Measurements from ENCODE around the gene BTNL9. TPM values are rescaled to one million over a fixed set of nuclear protein-coding genes. Genes with fewer than 3 reads are reported as not detected.

The BTNL9 gene
- total RNA-seq, 1 donor from 2014 or later = 99.8 TPM

GRCh38 chr5:181051841-181052671, 12.0 kb downstream of the BTNL9 start:
- peaks cover 8% of the 10 kb centered on the region for H3K4me1 ChIP-seq
- intact Hi-C loops (cut with DNase I) = no loop called here
- H3K27me3 ChIP-seq = peaks cover 77% of the 10 kb centered on the region
- H3K27ac ChIP-seq = no peak overlapping the region
- ATAC-seq (no peak), DNase-seq (no peak)
- H3K36me3 ChIP-seq = no peaks in the 10 kb centered on the region
- peak overlapping the region; percentile 55 for H3K4me3 ChIP-seq
- TF ChIP-seq, protein P1, sequence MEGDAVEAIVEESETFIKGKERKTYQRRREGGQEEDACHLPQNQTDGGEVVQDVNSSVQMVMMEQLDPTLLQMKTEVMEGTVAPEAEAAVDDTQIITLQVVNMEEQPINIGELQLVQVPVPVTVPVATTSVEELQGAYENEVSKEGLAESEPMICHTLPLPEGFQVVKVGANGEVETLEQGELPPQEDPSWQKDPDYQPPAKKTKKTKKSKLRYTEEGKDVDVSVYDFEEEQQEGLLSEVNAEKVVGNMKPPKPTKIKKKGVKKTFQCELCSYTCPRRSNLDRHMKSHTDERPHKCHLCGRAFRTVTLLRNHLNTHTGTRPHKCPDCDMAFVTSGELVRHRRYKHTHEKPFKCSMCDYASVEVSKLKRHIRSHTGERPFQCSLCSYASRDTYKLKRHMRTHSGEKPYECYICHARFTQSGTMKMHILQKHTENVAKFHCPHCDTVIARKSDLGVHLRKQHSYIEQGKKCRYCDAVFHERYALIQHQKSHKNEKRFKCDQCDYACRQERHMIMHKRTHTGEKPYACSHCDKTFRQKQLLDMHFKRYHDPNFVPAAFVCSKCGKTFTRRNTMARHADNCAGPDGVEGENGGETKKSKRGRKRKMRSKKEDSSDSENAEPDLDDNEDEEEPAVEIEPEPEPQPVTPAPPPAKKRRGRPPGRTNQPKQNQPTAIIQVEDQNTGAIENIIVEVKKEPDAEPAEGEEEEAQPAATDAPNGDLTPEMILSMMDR (IDR thresholded peaks at IDR 0.05) = no peak
- H3K9me3 ChIP-seq = no peaks in the 10 kb centered on the region

- intact Hi-C loops (cut with DNase I) = no loop called here
- Histone ChIP-seq H3K4me3 (peak overlapping the region; percentile 55), H3K4me1 (peaks cover 8% of the 10 kb centered on the region), H3K27me3 (peaks cover 78% of the 10 kb centered on the region), H3K27ac (peak overlapping the region; percentile 51), H3K9me3 (no peaks in the 10 kb centered on the region), H3K36me3 (no peaks in the 10 kb centered on the region)
- DNase-seq (peak; percentile 66), ATAC-seq (peak; percentile 56)
- TF ChIP-seq, protein P1 (IDR thresholded peaks at IDR 0.05) = no peak
Measured at GRCh38 chr5:181052672-181053487, 12.8 kb downstream of the BTNL9 start.

GRCh38 chr5:181053488-181054121, 13.5 kb downstream of the BTNL9 start:
- TF ChIP-seq, protein P1 (IDR thresholded peaks at IDR 0.05) = no peak
- peak overlapping the region; percentile 51 for H3K27ac ChIP-seq
- no peaks in the 10 kb centered on the region for H3K9me3 ChIP-seq
- H3K36me3 ChIP-seq = no peaks in the 10 kb centered on the region
- H3K4me1 ChIP-seq = peaks cover 8% of the 10 kb centered on the region
- peak; percentile 37 for ATAC-seq
- intact Hi-C loops (cut with DNase I) = no loop called here
- H3K27me3 ChIP-seq = peaks cover 79% of the 10 kb centered on the region
- no peak for DNase-seq
- H3K4me3 ChIP-seq = peak overlapping the region; percentile 55

DNA sequence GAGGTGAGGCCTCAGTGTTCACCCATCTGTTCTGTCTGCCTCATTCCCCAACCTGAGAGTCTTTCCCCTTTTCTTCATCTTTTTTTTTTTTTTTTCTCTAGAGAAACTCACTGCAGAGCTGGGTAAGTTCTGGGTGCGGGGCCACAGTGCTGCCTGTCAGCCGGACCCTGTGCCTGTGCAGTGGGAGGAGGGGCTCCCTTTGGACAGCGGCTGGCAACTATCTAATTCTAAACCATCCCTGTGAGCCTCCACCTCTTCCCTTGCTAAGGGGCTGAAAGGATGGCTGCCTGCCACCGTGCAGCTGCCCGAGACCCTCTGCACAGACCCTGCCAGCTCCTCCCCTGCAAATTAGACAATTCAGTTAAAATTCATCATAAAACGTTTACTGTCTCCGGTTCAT, 14.1 kb downstream of the BTNL9 start:
- Histone ChIP-seq H3K27ac (peak overlapping the region; percentile 51), H3K4me3 (peak overlapping the region; percentile 55), H3K36me3 (no peaks in the 10 kb centered on the region), H3K9me3 (no peaks in the 10 kb centered on the region), H3K4me1 (peaks cover 8% of the 10 kb centered on the region), H3K27me3 (peaks cover 84% of the 10 kb centered on the region)
- TF ChIP-seq, protein P1 (IDR thresholded peaks at IDR 0.05) = no peak
- no peak for DNase-seq
- ATAC-seq = no peak
- intact Hi-C loops (cut with DNase I) = no loop called here

DNA sequence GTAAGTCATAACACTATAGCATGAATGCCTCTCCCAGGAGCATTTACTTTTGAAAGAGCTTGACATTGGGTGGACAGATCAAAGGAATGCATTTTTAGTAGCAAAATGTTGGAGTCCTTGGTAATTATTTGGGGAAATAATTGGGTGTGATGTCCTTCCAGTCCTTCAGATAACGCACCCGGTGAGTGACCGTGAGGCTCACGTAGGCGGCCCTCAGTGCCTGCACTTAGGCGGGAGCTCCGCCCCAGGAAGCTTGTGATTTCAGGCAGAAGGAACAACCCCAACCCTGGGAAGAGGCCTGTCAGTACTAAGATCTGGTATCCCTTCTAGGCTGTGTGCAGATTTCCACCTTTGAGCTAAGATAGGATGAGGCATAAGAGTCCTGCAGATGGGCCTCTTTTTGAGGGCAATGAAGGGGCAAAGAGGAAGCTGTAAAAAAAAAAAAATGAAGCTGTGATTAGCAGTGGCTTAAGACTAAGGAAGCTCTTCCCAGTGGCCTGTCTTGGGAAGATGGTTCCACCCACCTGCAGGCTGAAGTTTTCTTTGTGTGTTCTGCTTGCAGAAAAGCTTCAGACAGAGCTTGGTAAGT, 14.9 kb downstream of the BTNL9 start:
- Histone ChIP-seq H3K36me3 (no peaks in the 10 kb centered on the region), H3K4me1 (peaks cover 8% of the 10 kb centered on the region), H3K4me3 (peak overlapping the region; percentile 55), H3K27ac (no peak overlapping the region), H3K27me3 (peaks cover 92% of the 10 kb centered on the region), H3K9me3 (no peaks in the 10 kb centered on the region)
- DNase-seq (no peak), ATAC-seq (no peak)
- TF ChIP-seq, protein P1 (IDR thresholded peaks at IDR 0.05) = no peak
- intact Hi-C loops (cut with DNase I) = no loop called here

Data from upper lobe of right lung (tissue), 1 donor.